HUES48 (cell line): Measurements from ENCODE around the gene ASF1B.

Experiments used
- H3K27ac ChIP-seq: one replicate; pipeline ENCODE4 v1.7.0; 2013; ENCODE audit warnings: low read depth, low read length, inconsistent platforms
- H3K27me3 ChIP-seq: 2 replicates; pipeline ENCODE4 v1.6.1; 2013; ENCODE audit warnings: mild to moderate bottlenecking, low read length; ENCODE audit not compliant: control insufficient read depth, insufficient read depth
- H3K36me3 ChIP-seq: 2 replicates; pipeline ENCODE4 v1.6.1; 2013; ENCODE audit warnings: low read length; ENCODE audit not compliant: control insufficient read depth, insufficient read depth
- H3K4me1 ChIP-seq: 2 replicates; pipeline ENCODE4 v1.6.1; 2013; ENCODE audit warnings: mild to moderate bottlenecking, low read length; ENCODE audit not compliant: control insufficient read depth, insufficient read depth
- H3K4me3 ChIP-seq: 2 replicates; pipeline ENCODE4 v1.5.1; 2013; ENCODE audit warnings: mild to moderate bottlenecking, low read depth, low read length
- H3K9ac ChIP-seq: 2 replicates; pipeline ENCODE4 v1.6.1; 2013; ENCODE audit warnings: mild to moderate bottlenecking, low read depth, low read length, moderate library complexity
- H3K9me3 ChIP-seq: 2 replicates; pipeline ENCODE4 v1.6.1; 2013; ENCODE audit warnings: low read length; ENCODE audit not compliant: control insufficient read depth, insufficient read depth

The ASF1B gene

DNA sequence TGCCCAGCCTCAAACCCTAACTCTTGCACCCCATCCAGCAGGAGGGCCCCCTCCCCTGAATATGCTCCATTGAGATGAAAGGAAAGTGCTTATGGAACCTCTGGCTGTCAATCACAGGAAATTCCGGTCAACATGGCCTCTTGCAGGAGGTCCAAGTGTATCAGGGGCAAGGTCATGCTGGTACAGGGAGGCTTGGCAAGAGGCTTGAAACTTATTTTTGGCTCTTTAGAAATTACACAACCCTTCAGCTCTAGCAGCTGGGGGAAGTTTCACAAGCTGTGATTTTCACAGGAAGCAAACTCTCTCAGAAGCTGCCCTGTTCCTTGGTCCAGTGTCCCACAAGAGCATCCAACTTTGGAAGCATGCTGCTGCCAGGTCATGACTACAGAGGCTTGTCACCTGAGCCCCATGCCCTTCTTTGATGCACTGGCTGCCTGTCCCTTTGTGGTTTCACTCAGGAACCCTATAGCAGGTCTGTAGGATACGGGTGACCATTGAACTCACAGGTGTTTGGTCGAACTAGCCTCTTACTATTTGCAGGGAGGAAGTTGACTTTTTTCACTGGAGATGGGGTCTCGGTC is 8.4 kb downstream of the ASF1B start:
- no peak overlapping the region for H3K4me3 ChIP-seq
- no peaks in the 10 kb centered on the region for H3K4me1 ChIP-seq
- no peak overlapping the region for H3K9ac ChIP-seq
- no peak overlapping the region for H3K27ac ChIP-seq
- no peaks in the 10 kb centered on the region for H3K27me3 ChIP-seq
- no peaks in the 10 kb centered on the region for H3K9me3 ChIP-seq
- peaks cover 35% of the 10 kb centered on the region for H3K36me3 ChIP-seq

DNA sequence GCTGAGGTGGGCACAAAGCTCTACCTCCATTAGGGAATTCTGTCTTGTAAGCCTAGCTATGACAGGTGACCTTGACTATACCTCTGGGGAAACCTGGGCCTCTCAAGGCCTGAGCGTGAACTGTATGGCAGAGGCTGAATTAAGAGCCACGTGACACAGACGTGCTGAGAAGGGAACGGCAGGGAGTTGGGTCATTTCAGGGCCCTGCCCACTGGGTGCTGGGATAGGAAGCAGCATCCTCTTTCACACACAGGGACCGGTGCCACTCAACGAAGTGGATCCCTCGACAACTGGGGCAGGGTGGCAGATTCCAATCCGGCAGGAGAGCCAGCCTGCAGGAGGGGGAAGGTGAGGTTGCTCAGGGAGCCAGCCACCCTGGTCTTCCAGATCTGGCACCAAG is 9.2 kb downstream of the ASF1B start:
- H3K27me3 ChIP-seq, result no peaks in the 10 kb centered on the region
- H3K36me3 ChIP-seq, result peaks cover 33% of the 10 kb centered on the region
- H3K9ac ChIP-seq, result no peak overlapping the region
- no peak overlapping the region for H3K4me3 ChIP-seq
- H3K27ac ChIP-seq, result no peak overlapping the region
- no peaks in the 10 kb centered on the region for H3K4me1 ChIP-seq
- no peaks in the 10 kb centered on the region for H3K9me3 ChIP-seq

DNA sequence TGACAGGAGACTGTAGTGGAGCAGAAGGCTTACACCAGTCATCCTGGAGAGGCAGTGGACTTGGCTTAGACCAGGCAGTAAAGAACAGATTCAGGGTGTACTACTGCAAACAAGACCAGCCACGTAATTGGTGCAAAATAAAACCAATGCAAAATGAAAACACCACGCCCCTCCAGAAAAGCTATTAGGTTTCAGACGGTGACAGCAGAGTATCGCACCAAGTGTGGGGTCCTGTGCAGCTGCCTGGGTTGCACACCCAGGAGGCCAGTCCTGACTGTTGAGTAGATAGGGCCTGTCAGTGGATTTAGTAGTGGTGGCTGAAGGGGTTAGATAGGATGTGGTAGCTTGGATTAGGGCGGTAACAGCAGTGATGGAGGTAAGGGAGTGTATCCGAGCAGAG is 13.5 kb downstream of the ASF1B start:
- H3K9me3 ChIP-seq, result no peaks in the 10 kb centered on the region
- H3K27ac ChIP-seq, result no peak overlapping the region
- H3K9ac ChIP-seq, result no peak overlapping the region
- peaks cover 7% of the 10 kb centered on the region for H3K4me1 ChIP-seq
- peaks cover 36% of the 10 kb centered on the region for H3K36me3 ChIP-seq
- no peaks in the 10 kb centered on the region for H3K27me3 ChIP-seq
- no peak overlapping the region for H3K4me3 ChIP-seq

DNA sequence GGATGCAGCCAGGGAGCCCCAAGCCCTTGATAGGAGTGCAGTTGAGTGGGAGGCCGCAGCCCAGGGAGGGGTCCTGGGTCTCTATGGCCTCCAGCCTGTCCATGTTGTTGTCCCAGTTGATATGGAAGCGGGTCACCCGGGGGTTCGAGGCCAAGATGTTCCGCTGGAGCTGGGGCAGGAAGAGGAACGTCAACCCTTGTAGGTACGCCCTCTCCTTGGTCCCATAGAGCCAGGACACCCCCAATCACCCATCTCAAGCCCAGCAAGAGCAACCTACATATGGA is 15.9 kb downstream of the ASF1B start:
- H3K36me3 ChIP-seq, result peaks cover 29% of the 10 kb centered on the region

DNA sequence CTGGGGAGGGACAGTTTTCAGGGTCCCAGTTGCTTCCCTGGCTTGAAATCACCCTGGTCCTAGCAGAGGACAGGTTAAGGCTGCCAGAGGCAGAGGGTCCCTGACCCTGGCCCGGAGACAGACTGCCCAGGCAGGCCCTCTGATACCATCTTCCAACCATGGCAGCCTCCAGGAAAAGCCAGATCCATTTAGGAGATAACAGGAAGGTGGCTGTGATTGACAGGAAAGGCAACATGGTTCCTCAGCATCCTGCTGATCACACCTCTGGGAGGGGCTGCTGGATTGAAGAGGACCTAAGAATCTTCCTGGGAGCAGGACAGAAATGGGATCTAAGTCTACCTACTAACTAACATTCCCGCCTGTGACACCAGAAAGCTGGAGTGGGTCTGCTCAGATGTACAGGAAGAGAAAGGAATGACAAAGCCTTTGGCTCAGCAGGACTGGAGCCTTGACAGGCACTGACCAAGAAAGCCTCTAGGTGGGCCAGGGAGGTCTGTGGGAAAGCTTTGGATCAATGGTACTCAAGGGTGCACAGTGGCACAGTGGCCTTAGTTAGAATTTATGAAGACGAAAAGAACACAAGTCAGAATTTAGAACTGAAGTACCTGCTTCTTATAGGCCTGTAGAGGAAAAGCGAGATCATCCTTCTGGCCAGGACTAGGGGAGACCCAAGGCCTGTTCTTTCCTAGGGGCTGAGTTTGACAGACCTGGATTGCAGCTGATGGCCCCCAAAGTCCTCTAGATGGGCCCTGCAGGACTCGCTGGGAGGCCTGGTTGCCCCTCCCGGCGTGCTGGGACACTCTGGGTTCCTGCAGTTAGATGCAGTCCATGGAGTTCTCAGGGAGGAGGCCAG is 16.5 kb downstream of the ASF1B start:
- H3K4me3 ChIP-seq, result no peak overlapping the region
- H3K27ac ChIP-seq, result no peak overlapping the region
- no peak overlapping the region for H3K9ac ChIP-seq
- H3K36me3 ChIP-seq, result peaks cover 24% of the 10 kb centered on the region
- H3K27me3 ChIP-seq, result no peaks in the 10 kb centered on the region
- no peaks in the 10 kb centered on the region for H3K9me3 ChIP-seq
- peaks cover 10% of the 10 kb centered on the region for H3K4me1 ChIP-seq

More for the DNA sequence above, 15.9 kb downstream of the ASF1B start:
- Histone ChIP-seq H3K4me1 (peaks cover 10% of the 10 kb centered on the region), H3K9me3 (no peaks in the 10 kb centered on the region), H3K9ac (no peak overlapping the region), H3K27me3 (no peaks in the 10 kb centered on the region), H3K27ac (no peak overlapping the region), H3K4me3 (no peak overlapping the region)

DNA sequence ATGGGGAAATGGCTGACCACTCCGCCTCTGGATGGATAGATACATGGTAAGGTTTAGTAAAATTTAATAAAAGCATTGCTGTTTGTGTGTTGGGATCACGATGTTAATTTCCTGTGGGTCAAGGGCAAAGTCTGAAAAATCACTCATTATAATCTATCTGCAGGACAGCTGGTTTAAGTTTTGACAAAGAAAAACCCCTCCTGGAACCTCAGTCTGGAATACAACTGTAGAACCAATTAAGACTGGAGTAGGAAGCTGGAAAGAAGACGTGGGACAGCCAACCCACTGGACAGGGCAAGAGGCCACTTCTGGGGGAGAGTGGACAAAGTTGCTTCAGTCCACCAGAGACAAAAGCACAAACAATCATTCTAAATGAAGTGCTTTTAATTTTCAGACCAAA is 17.2 kb downstream of the ASF1B start:
- no peak overlapping the region for H3K4me3 ChIP-seq
- no peaks in the 10 kb centered on the region for H3K9me3 ChIP-seq
- H3K36me3 ChIP-seq, result peaks cover 17% of the 10 kb centered on the region
- no peak overlapping the region for H3K9ac ChIP-seq
- H3K27me3 ChIP-seq, result no peaks in the 10 kb centered on the region
- H3K27ac ChIP-seq, result peak overlapping the region; percentile 83
- peaks cover 10% of the 10 kb centered on the region for H3K4me1 ChIP-seq

DNA sequence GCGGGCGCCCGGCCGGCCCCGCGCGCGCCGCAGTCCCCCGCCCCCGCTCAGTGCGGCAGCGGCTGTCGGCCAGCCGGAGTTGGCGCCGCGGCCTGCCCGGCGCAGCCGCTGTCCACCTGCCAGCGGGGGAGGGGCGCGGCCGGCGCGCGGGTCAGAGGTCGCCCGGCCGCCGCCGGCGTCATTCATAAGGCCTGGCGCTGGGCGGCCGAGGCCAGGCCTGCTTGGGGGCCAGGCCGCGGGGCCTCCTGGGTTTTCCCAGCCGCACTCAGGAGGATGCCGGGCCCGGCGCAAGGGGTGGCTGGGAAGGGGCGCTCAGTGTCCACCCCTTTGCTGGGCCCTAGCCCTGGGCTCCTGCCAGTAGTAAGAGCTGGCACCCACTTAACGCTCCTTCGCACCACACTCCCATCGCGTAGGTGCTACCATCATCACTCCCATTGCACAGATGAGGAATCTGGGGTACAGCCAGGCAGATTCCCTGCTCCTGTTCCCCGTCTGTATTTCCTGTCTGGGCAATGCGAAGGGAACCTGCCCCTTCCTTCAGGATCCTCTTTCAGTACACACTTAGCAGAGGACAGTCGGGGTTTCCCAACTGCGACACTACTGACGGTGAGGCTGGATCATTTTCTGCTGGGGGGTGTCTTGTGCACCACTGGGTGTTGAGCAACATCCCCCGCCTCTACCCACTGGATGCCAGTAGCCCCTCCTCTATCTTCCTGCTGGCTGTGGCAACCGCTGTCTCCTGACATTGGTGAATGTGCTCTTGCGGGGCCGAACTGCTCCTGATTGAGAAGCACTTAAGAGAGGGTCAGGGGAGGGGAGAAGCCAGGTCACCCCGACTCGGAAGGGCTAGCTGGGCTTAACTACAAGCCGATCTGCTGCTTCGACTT is 18.0 kb downstream of the ASF1B start:
- Histone ChIP-seq H3K27me3 (no peaks in the 10 kb centered on the region), H3K4me3 (peak overlapping the region; percentile 67), H3K27ac (peak overlapping the region; percentile 83), H3K36me3 (peaks cover 17% of the 10 kb centered on the region), H3K9ac (peak overlapping the region; percentile 53; the same call in 1 of the 2 replicates), H3K4me1 (peaks cover 13% of the 10 kb centered on the region), H3K9me3 (no peaks in the 10 kb centered on the region)

DNA sequence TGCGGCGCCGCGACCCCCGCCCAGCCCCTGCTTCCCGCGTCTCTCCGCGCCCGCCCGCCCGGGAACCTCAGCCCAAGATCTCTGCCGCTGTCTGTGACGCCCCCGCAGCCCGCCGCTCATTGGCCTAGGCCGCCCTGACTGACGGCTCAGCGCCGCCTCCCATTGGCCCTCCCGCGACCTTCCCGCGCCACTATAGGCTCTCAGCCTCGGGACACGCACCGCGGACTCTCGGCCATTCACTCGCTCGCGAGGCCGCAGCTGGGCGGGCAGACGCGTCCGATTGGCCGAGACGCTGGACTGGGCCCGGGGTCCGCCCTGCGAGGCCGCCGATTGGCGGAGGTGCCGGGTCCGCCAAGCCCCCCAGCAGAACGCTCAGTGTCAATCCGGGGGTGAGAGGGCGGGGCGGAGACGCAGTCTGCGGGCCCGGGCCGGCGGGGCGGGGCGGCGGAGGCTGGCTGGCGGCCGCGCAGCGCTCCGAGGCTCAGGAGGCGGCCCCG is 18.7 kb downstream of the ASF1B start, which contains the start of gene PRKACA:
PRKACA (minus strand) TSS at position 95 of the 497 bp plus-strand sequence. CDS start 215 bp downstream, outside the sequence.
- Histone ChIP-seq H3K36me3 (peaks cover 13% of the 10 kb centered on the region), H3K27me3 (no peaks in the 10 kb centered on the region), H3K9me3 (no peaks in the 10 kb centered on the region), H3K27ac (peak within 1 kb of the TSS; percentile 83), H3K4me3 (peak within 1 kb of the TSS; percentile 71), H3K4me1 (peaks cover 20% of the 10 kb centered on the region), H3K9ac (peak within 1 kb of the TSS; percentile 53; the same call in 1 of the 2 replicates)

DNA sequence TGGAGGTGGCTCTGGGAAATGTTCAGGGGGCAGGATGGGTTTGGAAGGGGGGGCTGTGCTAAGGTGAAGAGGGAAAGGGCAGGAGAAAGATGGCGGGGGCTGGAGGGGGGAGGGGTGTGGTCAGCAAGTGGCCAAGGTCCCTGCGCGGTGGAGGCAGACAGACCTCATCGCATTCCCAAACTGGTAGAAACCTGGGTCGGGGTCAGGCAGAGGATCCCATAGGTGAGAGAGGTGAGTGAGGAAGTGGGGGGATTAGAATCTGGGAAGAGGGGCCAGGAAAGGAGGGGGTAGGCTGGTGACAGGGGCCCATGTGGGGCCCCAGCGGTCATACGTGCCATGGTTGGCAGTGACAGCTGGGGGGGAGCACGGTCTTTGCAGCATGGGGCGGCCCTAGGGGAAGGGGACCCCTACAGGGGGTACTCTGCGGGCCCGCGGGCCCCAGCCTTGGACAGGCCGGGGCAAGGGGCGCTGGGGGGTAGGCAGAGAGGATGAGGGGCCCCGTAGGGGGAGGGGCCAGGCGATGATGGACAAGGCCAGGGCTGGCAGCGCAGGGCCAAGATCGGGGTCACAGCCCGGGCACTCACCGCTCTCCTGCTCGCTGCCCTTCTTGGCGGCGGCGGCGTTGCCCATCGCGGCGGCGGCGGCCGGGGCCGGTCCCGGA is 19.3 kb downstream of the ASF1B start:
- Histone ChIP-seq H3K9ac (no peak overlapping the region), H3K27ac (no peak overlapping the region), H3K4me1 (peaks cover 25% of the 10 kb centered on the region)

DNA sequence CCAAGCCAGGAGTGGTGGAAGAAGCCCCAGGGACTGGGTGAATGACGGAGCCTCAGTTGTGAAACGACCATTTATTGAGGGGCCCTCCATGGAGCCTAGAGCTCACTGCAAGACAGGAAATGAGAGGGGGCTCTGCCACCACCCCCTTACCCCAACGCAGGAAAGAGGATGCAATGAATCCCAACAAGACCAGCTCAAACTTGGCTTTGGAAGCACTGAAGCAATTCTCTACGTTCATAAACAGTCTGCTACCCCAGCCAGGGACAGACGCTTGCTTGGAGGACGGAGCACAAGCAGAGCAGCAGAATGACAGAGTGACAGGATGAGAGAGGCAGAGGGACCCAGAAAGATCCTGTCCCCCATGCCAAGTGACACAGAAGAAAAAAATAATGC is 19.9 kb downstream of the ASF1B start:
- peak overlapping the region; percentile 71 for H3K4me3 ChIP-seq
- H3K27ac ChIP-seq, result no peak overlapping the region
- H3K4me1 ChIP-seq, result peaks cover 30% of the 10 kb centered on the region
- H3K36me3 ChIP-seq, result peaks cover 10% of the 10 kb centered on the region
- no peaks in the 10 kb centered on the region for H3K9me3 ChIP-seq
- H3K27me3 ChIP-seq, result no peaks in the 10 kb centered on the region
- no peak overlapping the region for H3K9ac ChIP-seq

More for the DNA sequence above, 19.3 kb downstream of the ASF1B start:
- no peaks in the 10 kb centered on the region for H3K27me3 ChIP-seq
- H3K4me3 ChIP-seq, result peak overlapping the region; percentile 71
- no peaks in the 10 kb centered on the region for H3K9me3 ChIP-seq
- H3K36me3 ChIP-seq, result peaks cover 11% of the 10 kb centered on the region
